Fibroblast of lung (primary cell): ENCODE results near the gene SLC24A3.

Experiments used
- CTCF ChIP-seq, 2 donors: IDR thresholded peaks in 1 of 2; conservative IDR thresholded peaks in 1 of 2; 1 replicate in 1 of 2; 2 replicates in 1 of 2; pipeline ENCODE4 v1.5.1; 2011 to 2012; ENCODE audit warnings: low read length in 2 of 2, control low read depth in 1 of 2, inconsistent platforms in 1 of 2, low read depth in 1 of 2, mild to moderate bottlenecking in 1 of 2
- EZH2 ChIP-seq: IDR thresholded peaks from 2 replicates; pipeline ENCODE4 v1.5.1; 2012; ENCODE audit warnings: low read length, control low read depth, mild to moderate bottlenecking; ENCODE audit errors: missing control alignments

- TF ChIP-seq CTCF (conservative IDR thresholded peaks at IDR 0.05 in 1 of 2, IDR thresholded peaks at IDR 0.05 in 1 of 2; ENCODE audit: low read depth in 1 of 2, low read length in 2 of 2), result no peak
- TF ChIP-seq EZH2, result no peak
Observed at GRCh38 chr20:19649041-19649440, 436.6 kb downstream of the SLC24A3 start.
